SK-N-SH (cell line): ENCODE results near the gene ICE1. TPM values are rescaled to one million over a fixed set of nuclear protein-coding genes. Genes with fewer than 3 reads are reported as not detected.

Source experiments
- CTCF ChIA-PET: fragments of 300-600, 350-600 bp; formaldehyde crosslinking; extraction: SDS; loops from one replicate; lab custom pipeline; 2021; lab: Yijun Ruan, JAX
- POLR2A ChIA-PET: fragments of 350-600 bp; sonication (Branson Sonifier 250); formaldehyde crosslinking; extraction: SDS; loops from one replicate; lab custom pipeline; 2020; ENCODE audit warnings: antibody characterized with exemption, inconsistent platforms; lab: Yijun Ruan, JAX
- DNase-seq: peaks from one replicate; pipeline ENCODE4 v3.0.0; 2012
- H2AFZ ChIP-seq: fragments of 200-600 bp; sonication (generic); 2 replicates; pipeline ENCODE4 v1.8.1; 2016; ENCODE audit warnings: antibody characterized with exemption, mild to moderate bottlenecking, low read depth
- H3F3A ChIP-seq: fragments of 200-600 bp; sonication (generic); replicated peaks from 2 replicates; pipeline ENCODE3; 2016; ENCODE audit warnings: antibody characterized with exemption, mild to moderate bottlenecking; ENCODE audit not compliant: insufficient read depth
- H3K27ac ChIP-seq, 2 experiments: fragments of 200-500 bp in 1 of 2; fragments of 200-600 bp in 1 of 2; sonication (Bioruptor generic) in 1 of 2; sonication (generic), shearing (Covaris generic) in 1 of 2; 2 replicates each; pipeline versions ENCODE4 v1.5.1 to v1.6.1; 2014 to 2016; ENCODE audit warnings: low read depth in 2 of 2, inconsistent platforms in 1 of 2, low read length in 1 of 2, mild to moderate bottlenecking in 1 of 2, mixed read lengths in 1 of 2
- H3K27me3 ChIP-seq: fragments of 200-600 bp; sonication (generic), shearing (Covaris generic); 2 replicates; pipeline ENCODE4 v1.6.1; 2016; ENCODE audit warnings: mixed run types; ENCODE audit not compliant: insufficient read depth
- H3K36me3 ChIP-seq, 2 experiments: fragments of 200-500 bp in 1 of 2; fragments of 200-600 bp in 1 of 2; sonication (Bioruptor generic) in 1 of 2; sonication (generic) in 1 of 2; replicated peaks in 1 of 2; 2 replicates each; pipeline versions ENCODE3 to v1.5.1; 2014 to 2016; ENCODE audit warnings: low read length in 1 of 2, mild to moderate bottlenecking in 1 of 2; ENCODE audit not compliant: insufficient read depth in 2 of 2, control insufficient read depth in 1 of 2
- H3K4me1 ChIP-seq, 2 experiments: fragments of 200-500 bp in 1 of 2; fragments of 200-600 bp in 1 of 2; sonication (Bioruptor generic) in 1 of 2; sonication (generic), shearing (Covaris generic) in 1 of 2; 2 replicates each; pipeline versions ENCODE4 v1.5.1 to v1.6.1; 2014 to 2016; ENCODE audit warnings: low read depth in 1 of 2, low read length in 1 of 2, mixed run types in 1 of 2; ENCODE audit not compliant: insufficient read depth in 2 of 2, control insufficient read depth in 1 of 2
- H3K4me2 ChIP-seq: fragments of 200-600 bp; sonication (generic), shearing (Covaris generic); 2 replicates; pipeline ENCODE4 v1.6.1; 2017; ENCODE audit warnings: mixed run types
- H3K4me3 ChIP-seq, 2 experiments: fragments of 200-500 bp in 1 of 2; fragments of 200-600 bp in 1 of 2; sonication (Bioruptor generic) in 1 of 2; sonication (generic), shearing (Covaris generic) in 1 of 2; 2 replicates each; pipeline versions ENCODE4 v1.5.1 to v1.8.1; 2014 to 2016; ENCODE audit warnings: low read depth in 2 of 2, inconsistent platforms in 1 of 2, low read length in 1 of 2, mild to moderate bottlenecking in 1 of 2, mixed read lengths in 1 of 2, moderate library complexity in 1 of 2
- H3K79me2 ChIP-seq: fragments of 200-600 bp; sonication (generic); 2 replicates; pipeline ENCODE4 v1.8.1; 2017; ENCODE audit warnings: mild to moderate bottlenecking; ENCODE audit not compliant: insufficient read depth
- H3K9ac ChIP-seq: fragments of 200-600 bp; sonication (generic); 2 replicates; pipeline ENCODE4 v1.6.1; 2017; ENCODE audit warnings: mixed run types
- H3K9me2 ChIP-seq: fragments of 200-600 bp; sonication (generic); 2 replicates; pipeline ENCODE4 v1.6.1; 2017; ENCODE audit warnings: mixed run types
- H3K9me3 ChIP-seq: fragments of 200-600 bp; sonication (generic); 2 replicates; pipeline ENCODE4 v1.6.1; 2017; ENCODE audit warnings: mixed run types, mild to moderate bottlenecking, moderate library complexity
- H4K20me1 ChIP-seq: fragments of 200-600 bp; sonication (generic); 2 replicates; pipeline ENCODE4 v1.6.1; 2017; ENCODE audit warnings: mild to moderate bottlenecking, mixed run types; ENCODE audit not compliant: insufficient read depth
- CHD2 ChIP-seq: fragments of 150-350 bp; IDR thresholded peaks from 2 replicates; pipeline ENCODE4 v1.6.1; 2018; ENCODE audit warnings: low read length; ENCODE audit not compliant: partially characterized antibody
- ELF1 ChIP-seq: IDR thresholded peaks from 2 replicates; pipeline ENCODE4 v1.4.0; 2012
- FOXM1 ChIP-seq: IDR thresholded peaks from 2 replicates; pipeline ENCODE4 v1.4.0; 2012; ENCODE audit warnings: low read depth, mild to moderate bottlenecking
- GABPA ChIP-seq: IDR thresholded peaks from 2 replicates; pipeline ENCODE4 v1.4.0; 2012; ENCODE audit warnings: low read depth, mild to moderate bottlenecking
- GATA2 ChIP-seq: sonication (generic); formaldehyde crosslinking; IDR thresholded peaks from 2 replicates; pipeline ENCODE4 v1.5.0; 2020; ENCODE audit warnings: mild to moderate bottlenecking, missing genetic modification reagents
- IRF3 ChIP-seq: fragments of 150-350 bp; IDR thresholded peaks from 2 replicates; pipeline ENCODE4 v1.6.1; 2016; ENCODE audit warnings: mild to moderate bottlenecking, low read depth, low read length
- JUND ChIP-seq: IDR thresholded peaks from 2 replicates; pipeline ENCODE4 v1.4.0; 2012
- MAX ChIP-seq: IDR thresholded peaks from 2 replicates; pipeline ENCODE4 v1.4.0; 2012; ENCODE audit warnings: low read depth
- PBX3 ChIP-seq: IDR thresholded peaks from 2 replicates; pipeline ENCODE4; 2012
- RCOR1 ChIP-seq: fragments of 150-350 bp; IDR thresholded peaks from 2 replicates; pipeline ENCODE4 v1.6.1; 2017; ENCODE audit warnings: antibody characterized with exemption, low read length
- RFX5 ChIP-seq: IDR thresholded peaks from 2 replicates; pipeline ENCODE4 v1.6.1; 2012; ENCODE audit warnings: mild to moderate bottlenecking, improper control_type of control experiment, low read length
- RXRA ChIP-seq: IDR thresholded peaks from 2 replicates; pipeline ENCODE4 v1.4.0; 2012; ENCODE audit warnings: low read depth, mild to moderate bottlenecking, borderline replicate concordance
- SMC3 ChIP-seq: IDR thresholded peaks from 2 replicates; pipeline ENCODE4 v1.6.1; 2012; ENCODE audit warnings: low read depth, low read length, improper control_type of control experiment
- TAF1 ChIP-seq: IDR thresholded peaks from 2 replicates; pipeline ENCODE4 v1.6.1; 2012; ENCODE audit warnings: low read depth, mild to moderate bottlenecking, low read length, moderate library complexity, borderline replicate concordance
- YY1 ChIP-seq: IDR thresholded peaks from 2 replicates; pipeline ENCODE4 v1.4.0; 2012; ENCODE audit warnings: low read depth, mild to moderate bottlenecking
- WGBS: methylation state at CpG from one replicate; pipeline ENCODE4 v1.1.6; 2017; ENCODE audit warnings: low lambda C conversion rate; 5-methylcytosine and 5-hydroxymethylcytosine counted together
- polyA plus RNA-seq, 3 experiments: library from polyadenylated mRNA; depleted of rRNA; stranded (reverse); fragments of >200 nt; gene quantifications; 2 replicates each; pipeline ENCODE4 v1.2.3, GENCODE V29; 2012

Gene ICE1
- polyA plus RNA-seq, 1 of the 3 experiments (the other 2 are of a cell fraction): 9.4 TPM

- CTCF ChIA-PET: interaction anchor here (0.7 to 1.1 kb wide), 2 partner anchors 9 to 11 kb away, joined by 3 to 4 read pairs; no protein-coding TSS in a partner anchor
- TF ChIP-seq MAX (no peak), GATA2 (no peak), RFX5 (no peak), IRF3 (no peak), JUND (no peak), TAF1 (no peak), FOXM1 (no peak), ELF1 (no peak), RCOR1 (no peak)
- no peak for DNase-seq
- H3K4me2 ChIP-seq: no peak overlapping the region
- H3K36me3 ChIP-seq: peaks cover 49 to 91% of the 10 kb centered on the region in 2 experiments
- peaks cover 8% of the 10 kb centered on the region; the same call in 1 of the 2 replicates for H4K20me1 ChIP-seq
- H3F3A ChIP-seq: no peaks in the 10 kb centered on the region
- H3K9me2 ChIP-seq: no peaks in the 10 kb centered on the region
- POLR2A ChIA-PET: no interaction called here
- no peaks in the 10 kb centered on the region for H3K27me3 ChIP-seq
- H3K4me1 ChIP-seq: no peaks in the 10 kb centered on the region
- peaks cover 4% of the 10 kb centered on the region; the same call in 1 of the 2 replicates for H3K79me2 ChIP-seq
- H3K9me3 ChIP-seq: no peaks in the 10 kb centered on the region
- WGBS: 94% methylated on average over 18 of the region's 18 CpGs
- no peak overlapping the region for H3K27ac ChIP-seq
- no peak overlapping the region for H3K9ac ChIP-seq
- H3K4me3 ChIP-seq: no peak overlapping the region
- no peak overlapping the region for H2AFZ ChIP-seq
Measured at GRCh38 chr5:5464036-5464715, 41.7 kb downstream of the ICE1 start.

GRCh38 chr5:5466227-5466626, 43.8 kb downstream of the ICE1 start:
- ChIA-PET POLR2A (no interaction called here), CTCF (interaction anchor here (0.6 to 1.6 kb wide), 6 partner anchors 13 to 1582 kb away, joined by 3 to 5 read pairs (median 3); no protein-coding TSS in a partner anchor)
- 92% methylated on average over 5 of the region's 5 CpGs for WGBS
- Histone ChIP-seq H3F3A (no peaks in the 10 kb centered on the region), H2AFZ (no peak overlapping the region), H3K9me2 (no peaks in the 10 kb centered on the region), H3K9me3 (no peaks in the 10 kb centered on the region), H4K20me1 (peaks cover 8% of the 10 kb centered on the region; the same call in 1 of the 2 replicates), H3K9ac (no peak overlapping the region), H3K79me2 (peaks cover 4% of the 10 kb centered on the region; the same call in 1 of the 2 replicates), H3K27me3 (no peaks in the 10 kb centered on the region), H3K27ac (no peak overlapping the region), H3K4me3 (no peak overlapping the region), H3K36me3 (peaks cover 40 to 76% of the 10 kb centered on the region in 2 experiments), H3K4me2 (no peak overlapping the region), H3K4me1 (no peaks in the 10 kb centered on the region)
- TF ChIP-seq FOXM1 (no peak), CHD2 (no peak), ELF1 (no peak), TAF1 (no peak), PBX3 (no peak), RXRA (no peak), GABPA (no peak), YY1 (no peak), MAX (no peak), SMC3 (no peak), RFX5 (no peak)
- no peak for DNase-seq
